GM23338 (cell line): ENCODE measurements around the gene PPP1R18. TPM values are rescaled to one million over a fixed set of nuclear protein-coding genes. Genes with fewer than 3 reads are reported as not detected.

ENCODE experiments used
- ATAC-seq: fragments of 200-7000 bp; cut with Tn5 transposase; 3 replicates; pipeline ENCODE4 v1.9.1; 2020
- DNase-seq: peaks from one replicate; pipeline ENCODE4 v3.0.0-alpha.2; 2015; ENCODE audit warnings: low spot score
- H2AFZ ChIP-seq: fragments of 200-600 bp; sonication (generic); 2 replicates; pipeline ENCODE4 v1.8.0; 2016; ENCODE audit warnings: antibody characterized with exemption, mild to moderate bottlenecking, moderate library complexity
- H3F3A ChIP-seq: fragments of 200-600 bp; sonication (generic); replicated peaks from 2 replicates; pipeline ENCODE4 v1.8.0; 2017; ENCODE audit warnings: antibody characterized with exemption, mixed run types, low read depth
- H3K27ac ChIP-seq: fragments of 200-600 bp; sonication (generic); 2 replicates; pipeline ENCODE4 v1.6.1; 2016; ENCODE audit warnings: low read depth
- H3K27me3 ChIP-seq: fragments of 200-600 bp; sonication (generic); 2 replicates; pipeline ENCODE4 v1.8.0; 2016; ENCODE audit warnings: mild to moderate bottlenecking, mixed run types, moderate library complexity; ENCODE audit not compliant: insufficient read depth
- H3K36me3 ChIP-seq: fragments of 200-600 bp; sonication (generic); 2 replicates; pipeline ENCODE4 v1.8.0; 2016; ENCODE audit warnings: mild to moderate bottlenecking; ENCODE audit not compliant: insufficient read depth
- H3K4me1 ChIP-seq: fragments of 200-600 bp; sonication (generic); 2 replicates; pipeline ENCODE4 v1.8.0; 2016; ENCODE audit warnings: mild to moderate bottlenecking, moderate library complexity; ENCODE audit not compliant: insufficient read depth
- H3K4me2 ChIP-seq: fragments of 200-600 bp; sonication (generic); 2 replicates; pipeline ENCODE4 v1.7.1; 2017; ENCODE audit warnings: mixed run types
- H3K4me3 ChIP-seq: fragments of 200-600 bp; sonication (generic); 2 replicates; pipeline ENCODE4 v1.6.1; 2016; ENCODE audit warnings: mixed run types
- H3K79me2 ChIP-seq: fragments of 200-600 bp; sonication (generic); replicated peaks from 2 replicates; pipeline ENCODE4 v1.8.0; 2017; ENCODE audit warnings: mild to moderate bottlenecking; ENCODE audit not compliant: insufficient read depth
- H3K9me2 ChIP-seq: fragments of 200-600 bp; sonication (generic); 2 replicates; pipeline ENCODE4 v1.8.0; 2017; ENCODE audit not compliant: insufficient read depth
- H4K20me1 ChIP-seq: fragments of 200-600 bp; sonication (generic); replicated peaks from 2 replicates; pipeline ENCODE4 v1.8.0; 2017; ENCODE audit warnings: mild to moderate bottlenecking; ENCODE audit not compliant: insufficient read depth
- H3K27ac Mint-ChIP-seq: 2 replicates; pipeline ENCODE4 v1.8.0; 2020; ENCODE audit warnings: inconsistent platforms, mild to moderate bottlenecking, moderate library complexity, mixed read lengths
- H3K27me3 Mint-ChIP-seq: 3 replicates; pipeline ENCODE4 v1.8.0; 2022; ENCODE audit warnings: low read depth, mild to moderate bottlenecking, moderate library complexity, mixed read lengths, inconsistent platforms; ENCODE audit not compliant: insufficient read depth, poor library complexity
- H3K36me3 Mint-ChIP-seq: 3 replicates; pipeline ENCODE4 v1.8.0; 2021; ENCODE audit warnings: low read depth, mild to moderate bottlenecking, inconsistent platforms, moderate library complexity, mixed read lengths
- H3K4me1 Mint-ChIP-seq: 3 replicates; pipeline ENCODE4 v1.8.0; 2020; ENCODE audit warnings: mild to moderate bottlenecking, inconsistent platforms, mixed read lengths
- H3K4me3 Mint-ChIP-seq: 3 replicates; pipeline ENCODE4 v1.8.0; 2021; ENCODE audit warnings: moderate library complexity, mild to moderate bottlenecking, inconsistent platforms, mixed read lengths
- H3K9me3 Mint-ChIP-seq: 3 replicates; pipeline ENCODE4 v1.8.0; 2020; ENCODE audit warnings: moderate library complexity, mild to moderate bottlenecking, inconsistent platforms, mixed read lengths
- EZH2 ChIP-seq: fragments of 200-600 bp; sonication (generic); IDR thresholded peaks from one replicate; pipeline ENCODE4 v1.8.0; 2017; ENCODE audit warnings: antibody characterized with exemption, mild to moderate bottlenecking, low read depth; ENCODE audit not compliant: unreplicated experiment
- EZH2phosphoT487 ChIP-seq: fragments of 200-600 bp; sonication (generic); IDR thresholded peaks from one replicate; pipeline ENCODE4 v1.8.1; 2018; ENCODE audit warnings: antibody characterized with exemption; ENCODE audit not compliant: unreplicated experiment
- NANOG ChIP-seq: IDR thresholded peaks from 2 replicates; pipeline ENCODE4 v1.6.1; 2016; ENCODE audit warnings: antibody characterized with exemption, borderline replicate concordance
- POLR2AphosphoS5 ChIP-seq: IDR thresholded peaks from 2 replicates; pipeline ENCODE4 v1.6.1; 2016; ENCODE audit warnings: antibody characterized with exemption, low read depth
- ZNF331 ChIP-seq: fragments of 250-450 bp; sonication (Bioruptor Pico); IDR thresholded peaks from 2 replicates; pipeline ENCODE4 v1.5.0; 2020; ENCODE audit warnings: low read depth, mild to moderate bottlenecking, moderate library complexity
- polyA plus RNA-seq: library from polyadenylated mRNA; unstranded; fragments of >200 nt; fragmentation: Nextera tagmentation; extraction: Ambion mirVana; gene quantifications from 2 replicates; pipeline ENCODE4 v1.2.1, GENCODE V29; 2016
- total RNA-seq: library from RNA; depleted of rRNA; stranded (reverse); fragments of >200 nt; shearing (Covaris generic); gene quantifications from 2 replicates; pipeline ENCODE4 v1.2.3, GENCODE V29; 2014
- TF ChIP-seq, protein P1 (sequence below), 2 experiments: fragments of 200-600 bp in 1 of 2; sonication (generic) in 1 of 2; conservative IDR thresholded peaks; 2 replicates each; pipeline versions ENCODE4 v1.5.1 to v1.6.1; 2016 to 2017; ENCODE audit warnings: antibody characterized with exemption in 2 of 2, low read depth in 2 of 2, mild to moderate bottlenecking in 2 of 2, moderate library complexity in 1 of 2
- TF ChIP-seq, protein P2 (sequence below): fragments of 250-450 bp; sonication (Bioruptor Pico); IDR thresholded peaks from 2 replicates; pipeline ENCODE4 v1.5.0; 2020; ENCODE audit warnings: mild to moderate bottlenecking, moderate library complexity
- TF ChIP-seq, protein P3 (sequence below): IDR thresholded peaks from one replicate; pipeline ENCODE4 v1.6.1; 2018; ENCODE audit warnings: antibody characterized with exemption; ENCODE audit not compliant: unreplicated experiment

The PPP1R18 gene
- total and polyA plus RNA-seq, 2 experiments from 2014 or later, result 17.1 to 19.2 TPM

DNA sequence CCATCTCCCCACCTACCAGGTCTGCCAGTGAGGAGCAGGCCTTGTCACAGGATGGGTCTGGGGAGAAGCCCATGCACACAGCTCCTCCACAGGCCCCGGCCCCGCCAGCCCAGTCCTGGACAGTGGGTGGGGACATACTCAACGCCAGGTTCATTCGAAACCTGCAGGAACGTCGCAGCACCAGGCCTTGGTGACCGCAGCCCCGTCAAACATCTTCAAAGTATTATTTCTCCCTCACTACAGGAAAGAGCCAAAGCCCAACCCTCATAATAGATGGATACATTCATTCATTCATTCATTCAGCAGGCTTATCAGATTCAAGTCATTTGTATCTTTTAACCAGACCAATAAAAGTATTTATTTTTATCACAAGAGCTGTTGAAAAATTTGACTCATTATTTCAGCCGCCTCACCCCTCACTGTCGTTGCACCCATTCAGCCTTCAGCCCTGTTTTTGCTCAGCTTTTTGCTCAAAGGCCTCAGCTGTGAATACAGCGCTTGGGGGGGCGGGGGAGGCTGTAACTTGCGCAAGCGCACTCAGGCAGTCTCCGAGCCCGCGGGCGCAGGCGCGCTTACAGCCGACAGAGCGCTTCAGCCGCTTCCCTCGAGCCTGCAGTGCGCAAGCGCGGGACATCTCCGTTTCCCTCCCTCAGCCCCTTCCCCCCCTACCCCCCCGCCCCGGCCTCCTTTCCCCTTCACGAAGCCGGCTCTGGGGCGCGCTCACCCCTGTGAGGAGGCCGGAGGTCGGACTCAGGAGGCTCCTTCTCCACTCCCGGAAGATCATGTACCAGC is 39.8 kb downstream of the PPP1R18 start, which contains the start of gene C6orf136:
TSS of gene C6orf136 (plus strand) at position 684 of the 792 bp plus-strand sequence. CDS start at position 783, 99 bp downstream.
- Histone ChIP-seq H3K4me3 (peak within 1 kb of the TSS; percentile 94), H3F3A (no peaks in the 10 kb centered on the region), H3K4me2 (peak within 1 kb of the TSS; percentile 92), H3K9me2 (no peaks in the 10 kb centered on the region), H3K27me3 (no peaks in the 10 kb centered on the region), H3K79me2 (peaks cover 30% of the 10 kb centered on the region), H3K4me1 (peaks cover 17% of the 10 kb centered on the region), H2AFZ (peak within 1 kb of the TSS; percentile 94), H3K36me3 (peaks cover under 1% of the 10 kb centered on the region; the same call in 1 of the 2 replicates), H3K27ac (peak within 1 kb of the TSS; percentile 81), H4K20me1 (peaks cover 9% of the 10 kb centered on the region; the same call in 1 of the 2 replicates)
- Mint-ChIP-seq H3K4me3 (peak within 1 kb of the TSS; percentile 92), H3K27ac (peak within 1 kb of the TSS; percentile 84), H3K27me3 (peaks cover 10% of the 10 kb centered on the region), H3K36me3 (peaks cover 44% of the 10 kb centered on the region), H3K4me1 (peaks cover 16% of the 10 kb centered on the region), H3K9me3 (no peaks in the 10 kb centered on the region)
- DNase-seq (peak; percentile 93), ATAC-seq (peak; percentile 71)
- TF ChIP-seq ZNF331 (CRISPR knock-in tag), result no peak
- TF ChIP-seq, protein P1, sequence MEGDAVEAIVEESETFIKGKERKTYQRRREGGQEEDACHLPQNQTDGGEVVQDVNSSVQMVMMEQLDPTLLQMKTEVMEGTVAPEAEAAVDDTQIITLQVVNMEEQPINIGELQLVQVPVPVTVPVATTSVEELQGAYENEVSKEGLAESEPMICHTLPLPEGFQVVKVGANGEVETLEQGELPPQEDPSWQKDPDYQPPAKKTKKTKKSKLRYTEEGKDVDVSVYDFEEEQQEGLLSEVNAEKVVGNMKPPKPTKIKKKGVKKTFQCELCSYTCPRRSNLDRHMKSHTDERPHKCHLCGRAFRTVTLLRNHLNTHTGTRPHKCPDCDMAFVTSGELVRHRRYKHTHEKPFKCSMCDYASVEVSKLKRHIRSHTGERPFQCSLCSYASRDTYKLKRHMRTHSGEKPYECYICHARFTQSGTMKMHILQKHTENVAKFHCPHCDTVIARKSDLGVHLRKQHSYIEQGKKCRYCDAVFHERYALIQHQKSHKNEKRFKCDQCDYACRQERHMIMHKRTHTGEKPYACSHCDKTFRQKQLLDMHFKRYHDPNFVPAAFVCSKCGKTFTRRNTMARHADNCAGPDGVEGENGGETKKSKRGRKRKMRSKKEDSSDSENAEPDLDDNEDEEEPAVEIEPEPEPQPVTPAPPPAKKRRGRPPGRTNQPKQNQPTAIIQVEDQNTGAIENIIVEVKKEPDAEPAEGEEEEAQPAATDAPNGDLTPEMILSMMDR (conservative IDR thresholded peaks at IDR 0.05; ENCODE audit: low read depth in 2 of 2), result no peak

DNA sequence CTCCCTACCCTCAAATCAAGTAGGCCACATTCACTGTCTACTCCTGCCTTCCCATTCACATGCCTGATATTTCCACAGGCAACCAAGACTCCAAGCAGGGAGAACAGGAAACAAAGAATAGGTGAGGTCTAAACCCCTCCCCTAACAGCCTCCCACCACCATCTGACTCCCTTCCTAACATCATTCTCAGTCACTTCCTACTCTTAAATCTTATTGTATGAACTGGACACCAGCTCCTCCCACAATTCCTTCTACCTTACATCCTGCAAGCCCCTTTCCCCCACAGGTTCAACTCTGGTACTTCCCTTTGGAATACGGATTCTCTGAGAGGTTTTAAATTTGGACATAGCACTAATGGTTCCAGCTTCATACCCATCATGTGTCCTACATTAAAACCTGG is 40.5 kb downstream of the PPP1R18 start:
- ATAC-seq (no peak), DNase-seq (no peak)
- peak overlapping the region; percentile 92 for H3K4me2 ChIP-seq
- H3K36me3 ChIP-seq, result no peaks in the 10 kb centered on the region; the same call in 1 of the 2 replicates
- Mint-ChIP-seq H3K4me3 (peak overlapping the region; percentile 92), H3K27me3 (peaks cover 12% of the 10 kb centered on the region), H3K9me3 (no peaks in the 10 kb centered on the region), H3K36me3 (peaks cover 43% of the 10 kb centered on the region), H3K27ac (no peak overlapping the region), H3K4me1 (peaks cover 16% of the 10 kb centered on the region)
- H3K27ac ChIP-seq, result no peak overlapping the region
- H3K4me3 ChIP-seq, result peak overlapping the region; percentile 94
- peaks cover 30% of the 10 kb centered on the region for H3K79me2 ChIP-seq
- peaks cover 9% of the 10 kb centered on the region; the same call in 1 of the 2 replicates for H4K20me1 ChIP-seq
- no peaks in the 10 kb centered on the region for H3K9me2 ChIP-seq
- no peaks in the 10 kb centered on the region for H3F3A ChIP-seq
- no peak overlapping the region for H2AFZ ChIP-seq
- no peaks in the 10 kb centered on the region for H3K27me3 ChIP-seq
- peaks cover 17% of the 10 kb centered on the region for H3K4me1 ChIP-seq
- TF ChIP-seq, protein P2, sequence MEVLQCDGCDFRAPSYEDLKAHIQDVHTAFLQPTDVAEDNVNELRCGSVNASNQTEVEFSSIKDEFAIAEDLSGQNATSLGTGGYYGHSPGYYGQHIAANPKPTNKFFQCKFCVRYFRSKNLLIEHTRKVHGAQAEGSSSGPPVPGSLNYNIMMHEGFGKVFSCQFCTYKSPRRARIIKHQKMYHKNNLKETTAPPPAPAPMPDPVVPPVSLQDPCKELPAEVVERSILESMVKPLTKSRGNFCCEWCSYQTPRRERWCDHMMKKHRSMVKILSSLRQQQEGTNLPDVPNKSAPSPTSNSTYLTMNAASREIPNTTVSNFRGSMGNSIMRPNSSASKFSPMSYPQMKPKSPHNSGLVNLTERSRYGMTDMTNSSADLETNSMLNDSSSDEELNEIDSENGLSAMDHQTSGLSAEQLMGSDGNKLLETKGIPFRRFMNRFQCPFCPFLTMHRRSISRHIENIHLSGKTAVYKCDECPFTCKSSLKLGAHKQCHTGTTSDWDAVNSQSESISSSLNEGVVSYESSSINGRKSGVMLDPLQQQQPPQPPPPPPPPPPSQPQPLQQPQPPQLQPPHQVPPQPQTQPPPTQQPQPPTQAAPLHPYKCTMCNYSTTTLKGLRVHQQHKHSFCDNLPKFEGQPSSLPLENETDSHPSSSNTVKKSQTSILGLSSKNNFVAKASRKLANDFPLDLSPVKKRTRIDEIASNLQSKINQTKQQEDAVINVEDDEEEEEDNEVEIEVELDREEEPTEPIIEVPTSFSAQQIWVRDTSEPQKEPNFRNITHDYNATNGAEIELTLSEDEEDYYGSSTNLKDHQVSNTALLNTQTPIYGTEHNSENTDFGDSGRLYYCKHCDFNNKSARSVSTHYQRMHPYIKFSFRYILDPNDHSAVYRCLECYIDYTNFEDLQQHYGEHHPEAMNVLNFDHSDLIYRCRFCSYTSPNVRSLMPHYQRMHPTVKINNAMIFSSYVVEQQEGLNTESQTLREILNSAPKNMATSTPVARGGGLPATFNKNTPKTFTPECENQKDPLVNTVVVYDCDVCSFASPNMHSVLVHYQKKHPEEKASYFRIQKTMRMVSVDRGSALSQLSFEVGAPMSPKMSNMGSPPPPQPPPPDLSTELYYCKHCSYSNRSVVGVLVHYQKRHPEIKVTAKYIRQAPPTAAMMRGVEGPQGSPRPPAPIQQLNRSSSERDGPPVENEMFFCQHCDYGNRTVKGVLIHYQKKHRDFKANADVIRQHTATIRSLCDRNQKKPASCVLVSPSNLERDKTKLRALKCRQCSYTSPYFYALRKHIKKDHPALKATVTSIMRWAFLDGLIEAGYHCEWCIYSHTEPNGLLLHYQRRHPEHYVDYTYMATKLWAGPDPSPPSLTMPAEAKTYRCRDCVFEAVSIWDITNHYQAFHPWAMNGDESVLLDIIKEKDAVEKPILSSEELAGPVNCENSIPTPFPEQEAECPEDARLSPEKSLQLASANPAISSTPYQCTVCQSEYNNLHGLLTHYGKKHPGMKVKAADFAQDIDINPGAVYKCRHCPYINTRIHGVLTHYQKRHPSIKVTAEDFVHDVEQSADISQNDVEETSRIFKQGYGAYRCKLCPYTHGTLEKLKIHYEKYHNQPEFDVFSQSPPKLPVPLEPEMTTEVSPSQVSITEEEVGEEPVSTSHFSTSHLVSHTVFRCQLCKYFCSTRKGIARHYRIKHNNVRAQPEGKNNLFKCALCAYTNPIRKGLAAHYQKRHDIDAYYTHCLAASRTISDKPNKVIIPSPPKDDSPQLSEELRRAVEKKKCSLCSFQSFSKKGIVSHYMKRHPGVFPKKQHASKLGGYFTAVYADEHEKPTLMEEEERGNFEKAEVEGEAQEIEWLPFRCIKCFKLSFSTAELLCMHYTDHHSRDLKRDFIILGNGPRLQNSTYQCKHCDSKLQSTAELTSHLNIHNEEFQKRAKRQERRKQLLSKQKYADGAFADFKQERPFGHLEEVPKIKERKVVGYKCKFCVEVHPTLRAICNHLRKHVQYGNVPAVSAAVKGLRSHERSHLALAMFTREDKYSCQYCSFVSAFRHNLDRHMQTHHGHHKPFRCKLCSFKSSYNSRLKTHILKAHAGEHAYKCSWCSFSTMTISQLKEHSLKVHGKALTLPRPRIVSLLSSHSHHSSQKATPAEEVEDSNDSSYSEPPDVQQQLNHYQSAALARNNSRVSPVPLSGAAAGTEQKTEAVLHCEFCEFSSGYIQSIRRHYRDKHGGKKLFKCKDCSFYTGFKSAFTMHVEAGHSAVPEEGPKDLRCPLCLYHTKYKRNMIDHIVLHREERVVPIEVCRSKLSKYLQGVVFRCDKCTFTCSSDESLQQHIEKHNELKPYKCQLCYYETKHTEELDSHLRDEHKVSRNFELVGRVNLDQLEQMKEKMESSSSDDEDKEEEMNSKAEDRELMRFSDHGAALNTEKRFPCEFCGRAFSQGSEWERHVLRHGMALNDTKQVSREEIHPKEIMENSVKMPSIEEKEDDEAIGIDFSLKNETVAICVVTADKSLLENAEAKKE (CRISPR knock-in tag), result no peak
- TF ChIP-seq NANOG (no peak), EZH2phosphoT487 (no peak), POLR2AphosphoS5 (no peak), EZH2 (no peak)
- TF ChIP-seq, protein P3, sequence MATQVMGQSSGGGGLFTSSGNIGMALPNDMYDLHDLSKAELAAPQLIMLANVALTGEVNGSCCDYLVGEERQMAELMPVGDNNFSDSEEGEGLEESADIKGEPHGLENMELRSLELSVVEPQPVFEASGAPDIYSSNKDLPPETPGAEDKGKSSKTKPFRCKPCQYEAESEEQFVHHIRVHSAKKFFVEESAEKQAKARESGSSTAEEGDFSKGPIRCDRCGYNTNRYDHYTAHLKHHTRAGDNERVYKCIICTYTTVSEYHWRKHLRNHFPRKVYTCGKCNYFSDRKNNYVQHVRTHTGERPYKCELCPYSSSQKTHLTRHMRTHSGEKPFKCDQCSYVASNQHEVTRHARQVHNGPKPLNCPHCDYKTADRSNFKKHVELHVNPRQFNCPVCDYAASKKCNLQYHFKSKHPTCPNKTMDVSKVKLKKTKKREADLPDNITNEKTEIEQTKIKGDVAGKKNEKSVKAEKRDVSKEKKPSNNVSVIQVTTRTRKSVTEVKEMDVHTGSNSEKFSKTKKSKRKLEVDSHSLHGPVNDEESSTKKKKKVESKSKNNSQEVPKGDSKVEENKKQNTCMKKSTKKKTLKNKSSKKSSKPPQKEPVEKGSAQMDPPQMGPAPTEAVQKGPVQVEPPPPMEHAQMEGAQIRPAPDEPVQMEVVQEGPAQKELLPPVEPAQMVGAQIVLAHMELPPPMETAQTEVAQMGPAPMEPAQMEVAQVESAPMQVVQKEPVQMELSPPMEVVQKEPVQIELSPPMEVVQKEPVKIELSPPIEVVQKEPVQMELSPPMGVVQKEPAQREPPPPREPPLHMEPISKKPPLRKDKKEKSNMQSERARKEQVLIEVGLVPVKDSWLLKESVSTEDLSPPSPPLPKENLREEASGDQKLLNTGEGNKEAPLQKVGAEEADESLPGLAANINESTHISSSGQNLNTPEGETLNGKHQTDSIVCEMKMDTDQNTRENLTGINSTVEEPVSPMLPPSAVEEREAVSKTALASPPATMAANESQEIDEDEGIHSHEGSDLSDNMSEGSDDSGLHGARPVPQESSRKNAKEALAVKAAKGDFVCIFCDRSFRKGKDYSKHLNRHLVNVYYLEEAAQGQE, result no peak
